ENCODE data around the gene KIN. TPM values are rescaled to one million over a fixed set of nuclear protein-coding genes. Genes with fewer than 3 reads are reported as not detected.
"Not testable (repeated sequence)": the region's sequence is repeated elsewhere in the genome, so short reads cannot be mapped to it uniquely, and the experiment has no call there.

KIN gene
- total RNA-seq, 6 donors from 2014 or later, result 5.9 to 14.7 (median 9.5) TPM

- H3K4me1 ChIP-seq, result peaks cover 21 to 44% (median 27%) of the 10 kb centered on the region in 4 donors
- H3K4me3 ChIP-seq, result peak overlapping the region in 3 of 4 donors; percentile 67 to 91 (median 75)
- no peak overlapping the region for H3K27ac ChIP-seq
- H3K27me3 ChIP-seq, result no peaks in the 10 kb centered on the region
- ATAC-seq (ENCODE audit: low FRiP score in 2 of 2) (no peak), DNase-seq (no peak)
- TF ChIP-seq CTCF (IDR thresholded peaks at IDR 0.05) (no peak), POLR2A (IDR thresholded peaks at IDR 0.05) (no peak), EP300 (IDR thresholded peaks at IDR 0.05) (no peak), POLR2AphosphoS5 (IDR thresholded peaks at IDR 0.05) (no peak)
- 69 to 76% methylated on average over 3 of the region's 3 CpGs for WGBS, 2 donors
- H3K9me3 ChIP-seq, result no peaks in the 10 kb centered on the region
- H3K36me3 ChIP-seq, result peaks cover 0 to 5% (median 0%) of the 10 kb centered on the region in 4 donors
Observed at GRCh38 chr10:7786430-7786829, 1.4 kb downstream of the KIN start.

- ATAC-seq (ENCODE audit: low FRiP score in 2 of 2); H3K27ac ChIP-seq: not testable (repeated sequence)
- H3K36me3 ChIP-seq, result peaks cover 15 to 45% (median 25%) of the 10 kb centered on the region in 4 donors
Observed at GRCh38 chr10:7782194-7782593, 5.6 kb downstream of the KIN start.

GRCh38 chr10:7776777-7777176 is 11.0 kb downstream of the KIN start:
- Histone ChIP-seq H3K36me3 (peaks cover 20 to 87% (median 35%) of the 10 kb centered on the region in 4 donors), H3K27me3 (no peaks in the 10 kb centered on the region), H3K9me3 (no peaks in the 10 kb centered on the region), H3K4me3 (no peak overlapping the region), H3K4me1 (peaks cover 5 to 8% (median 7%) of the 10 kb centered on the region in 4 donors), H3K27ac (no peak overlapping the region)
- WGBS, 2 donors, result 94 to 97% methylated on average over 2 of the region's 2 CpGs
- ATAC-seq (ENCODE audit: low FRiP score in 2 of 2) (no peak), DNase-seq (no peak)
- TF ChIP-seq CTCF (IDR thresholded peaks at IDR 0.05), result no peak
- no peak for TF ChIP-seq POLR2AphosphoS5 (IDR thresholded peaks at IDR 0.05)
- TF ChIP-seq POLR2A (IDR thresholded peaks at IDR 0.05), result no peak
- no peak for TF ChIP-seq EP300 (IDR thresholded peaks at IDR 0.05)

More at GRCh38 chr10:7782194-7782593, 5.6 kb downstream of the KIN start:
- H3K4me3 ChIP-seq, H3K27me3 ChIP-seq, H3K9me3 ChIP-seq, DNase-seq: not testable (repeated sequence)
- 86 to 89% methylated on average over 6 of the region's 6 CpGs for WGBS, 2 donors
- H3K4me1 ChIP-seq, result peaks cover 10 to 16% (median 13%) of the 10 kb centered on the region in 4 donors

GRCh38 chr10:7773845-7774801 is 13.7 kb downstream of the KIN start:
- Histone ChIP-seq H3K27me3 (no peaks in the 10 kb centered on the region), H3K9me3 (no peaks in the 10 kb centered on the region), H3K36me3 (peaks cover 20 to 89% (median 31%) of the 10 kb centered on the region in 4 donors), H3K27ac (peak overlapping the region in 1 of 4 donors; percentile 45), H3K4me3 (no peak overlapping the region), H3K4me1 (peaks cover 5 to 8% (median 7%) of the 10 kb centered on the region in 4 donors)
- ATAC-seq (ENCODE audit: low FRiP score in 2 of 2), result no peak
- TF ChIP-seq POLR2AphosphoS5 (IDR thresholded peaks at IDR 0.05) (no peak), EP300 (IDR thresholded peaks at IDR 0.05) (no peak), POLR2A (IDR thresholded peaks at IDR 0.05) (no peak), CTCF (IDR thresholded peaks at IDR 0.05) (no peak)
- 50 to 55% methylated on average over 10 of the region's 10 CpGs for WGBS, 2 donors
- DNase-seq, result peak in 1 of 2 donors; percentile 67

GRCh38 chr10:7768417-7768816 is 19.4 kb downstream of the KIN start:
- 86 to 95% methylated on average over 7 of the region's 7 CpGs for WGBS, 2 donors
- ATAC-seq (ENCODE audit: low FRiP score in 2 of 2) (no peak), DNase-seq (no peak)
- TF ChIP-seq CTCF (IDR thresholded peaks at IDR 0.05), result no peak
- TF ChIP-seq POLR2A (IDR thresholded peaks at IDR 0.05), result no peak
- no peak for TF ChIP-seq POLR2AphosphoS5 (IDR thresholded peaks at IDR 0.05)
- no peak for TF ChIP-seq EP300 (IDR thresholded peaks at IDR 0.05)
- H3K9me3 ChIP-seq, result no peaks in the 10 kb centered on the region
- peaks cover 13 to 96% (median 44%) of the 10 kb centered on the region in 4 donors for H3K36me3 ChIP-seq
- H3K27me3 ChIP-seq, result no peaks in the 10 kb centered on the region
- no peak overlapping the region for H3K27ac ChIP-seq
- H3K4me1 ChIP-seq, result no peaks in the 10 kb centered on the region
- H3K4me3 ChIP-seq, result no peak overlapping the region
